GM12878 (cell line): ENCODE measurements around the gene FAM3B. TPM values are rescaled to one million over a fixed set of nuclear protein-coding genes. Genes with fewer than 3 reads are reported as not detected.

Experiments
- ATAC-seq: fragments of 200-7000 bp; cut with Tn5 transposase; 3 replicates; pipeline ENCODE4 v1.9.1; 2020; ENCODE audit warnings: mild to moderate bottlenecking, moderate library complexity
- BruUV-seq: library from RNA; stranded (reverse); fragments of 400-500 nt; replicated peaks from 2 replicates; lab custom pipeline; 2021; lab: Mats Ljungman, UMichigan
- CTCF ChIA-PET: fragments of 300-600 bp; sonication (Branson Sonifier 250); formaldehyde crosslinking; extraction: SDS; loops from one replicate; lab custom pipeline; 2021; ENCODE audit warnings: inconsistent platforms; lab: Yijun Ruan, JAX
- POLR2A ChIA-PET: fragments of 350-600 bp; formaldehyde crosslinking; extraction: SDS; loops from one replicate; lab custom pipeline; 2021; ENCODE audit warnings: inconsistent platforms; lab: Charles Lee
- RAD21 ChIA-PET: fragments of 300-600 bp; sonication (Branson Sonifier 250); formaldehyde crosslinking; loops from one replicate; lab custom pipeline; 2023; ENCODE audit warnings: antibody characterized with exemption; ENCODE audit not compliant: unreplicated experiment; lab: Charles Lee
- SMC1A ChIA-PET: fragments of 300-600 bp; sonication (Branson Sonifier 250); formaldehyde crosslinking; loops from one replicate; lab custom pipeline; 2023; ENCODE audit not compliant: unreplicated experiment, uncharacterized antibody; lab: Charles Lee
- DNase-seq: peaks from one replicate; pipeline ENCODE4 v3.0.0-alpha.2; 2011; ENCODE audit warnings: low read depth, low spot score
- FAIRE-seq: peaks from 3 replicates; lab custom pipeline; 2011; peaks lifted over from hg19 to GRCh38; lab: Jason Lieb, UNC
- H2AFZ ChIP-seq: 2 replicates; pipeline ENCODE4 v1.6.0; 2011; ENCODE audit warnings: low read depth, low read length, control low read depth; ENCODE audit not compliant: control insufficient read depth
- H3K27ac ChIP-seq: 2 replicates; pipeline ENCODE4 v1.5.1; 2011; ENCODE audit warnings: control low read depth; ENCODE audit not compliant: control insufficient read depth, insufficient read depth
- H3K27me3 ChIP-seq, 2 experiments: replicated peaks in 1 of 2; 2 replicates each; pipeline versions ENCODE4 v1.6.0 to v1.6.1; 2011; ENCODE audit warnings: low read length in 1 of 2; ENCODE audit not compliant: control insufficient read depth in 2 of 2, insufficient read depth in 2 of 2
- H3K36me3 ChIP-seq, 2 experiments: 2 replicates each; pipeline ENCODE4 v1.5.1; 2011; ENCODE audit warnings: low read length in 1 of 2; ENCODE audit not compliant: control insufficient read depth in 2 of 2, insufficient read depth in 2 of 2
- H3K4me1 ChIP-seq: 2 replicates; pipeline ENCODE4 v1.6.1; 2011; ENCODE audit warnings: mild to moderate bottlenecking, low read length, moderate library complexity, mixed read lengths; ENCODE audit not compliant: control insufficient read depth, insufficient read depth
- H3K4me2 ChIP-seq: 2 replicates; pipeline ENCODE4 v1.6.0; 2011; ENCODE audit warnings: control low read depth; ENCODE audit not compliant: control insufficient read depth, insufficient read depth
- H3K4me3 ChIP-seq: fragments of 200-600 bp; sonication (generic); 2 replicates; pipeline ENCODE4 v1.5.1; 2016
- H3K79me2 ChIP-seq: 2 replicates; pipeline ENCODE4 v1.6.0; 2011; ENCODE audit warnings: low read length; ENCODE audit not compliant: control insufficient read depth, insufficient read depth
- H3K9ac ChIP-seq: 2 replicates; pipeline ENCODE4 v1.8.0; 2011; ENCODE audit warnings: low read length, control low read depth, mixed read lengths; ENCODE audit not compliant: control insufficient read depth, insufficient read depth
- H3K9me3 ChIP-seq: replicated peaks from 3 replicates; pipeline ENCODE4 v1.5.1; 2011; ENCODE audit warnings: mild to moderate bottlenecking, low read length; ENCODE audit not compliant: control insufficient read depth, insufficient read depth
- H4K20me1 ChIP-seq: 2 replicates; pipeline ENCODE4 v1.6.0; 2011; ENCODE audit not compliant: control insufficient read depth, insufficient read depth
- CEBPB ChIP-seq, 2 experiments: fragments of 150-350 bp in 1 of 2; IDR thresholded peaks; 2 replicates each; pipeline ENCODE4 v1.6.1; 2012 to 2014; ENCODE audit warnings: low read depth in 2 of 2, low read length in 2 of 2, borderline replicate concordance in 1 of 2, inconsistent platforms in 1 of 2
- EED ChIP-seq: sonication (generic); IDR thresholded peaks from 2 replicates; pipeline ENCODE4 v1.6.1; 2016; ENCODE audit warnings: antibody characterized with exemption, low read depth
- EZH2 ChIP-seq: IDR thresholded peaks from 2 replicates; pipeline ENCODE4 v1.6.1; 2012; ENCODE audit warnings: low read depth, mild to moderate bottlenecking, control low read depth, inconsistent platforms, low read length, borderline replicate concordance; ENCODE audit not compliant: control insufficient read depth
- IKZF1 ChIP-seq: fragments of 450-650 bp; conservative IDR thresholded peaks from 2 replicates; pipeline ENCODE4 v1.6.1; 2017; ENCODE audit warnings: antibody characterized with exemption, mild to moderate bottlenecking
- IRF5 ChIP-seq: fragments of 450-650 bp; IDR thresholded peaks from 2 replicates; pipeline ENCODE4 v1.6.1; 2017; ENCODE audit warnings: borderline replicate concordance
- MXI1 ChIP-seq: fragments of 150-350 bp; IDR thresholded peaks from 2 replicates; pipeline ENCODE4 v1.6.1; 2011; ENCODE audit warnings: low read depth, mild to moderate bottlenecking, inconsistent platforms, low read length, improper control_type of control experiment
- RELA ChIP-seq: fragments of 450-650 bp; IDR thresholded peaks from 2 replicates; pipeline ENCODE4 v1.8.0; 2014; ENCODE audit warnings: borderline replicate concordance; ENCODE audit not compliant: partially characterized antibody
- SREBF2 ChIP-seq: IDR thresholded peaks from 2 replicates; pipeline ENCODE4 v1.6.1; 2012; ENCODE audit warnings: mild to moderate bottlenecking, low read length
- ZNF24 ChIP-seq: fragments of 450-650 bp; IDR thresholded peaks from 2 replicates; pipeline ENCODE4 v1.6.1; 2017; ENCODE audit warnings: antibody characterized with exemption, mild to moderate bottlenecking
- WGBS: methylation state at CpG from one replicate; pipeline ENCODE4 v1.1.6; 2016; ENCODE audit warnings: low lambda C conversion rate; ENCODE audit not compliant: insufficient replicate concordance, insufficient coverage; ENCODE audit errors: missing lambda C conversion rate; 5-methylcytosine and 5-hydroxymethylcytosine counted together
- in situ Hi-C: fragments of 300-500 bp; cut with MboI; formaldehyde crosslinking; loops from 9 replicates; pipeline ENCODE4 v1.14.3; 2018; ENCODE audit warnings: mixed read lengths
- intact Hi-C: fragments of 100-400 bp; cut with micrococcal nuclease; formaldehyde crosslinking; loops from one replicate; pipeline ENCODE4 v1.14.2; 2022; ENCODE audit not compliant: unreplicated experiment
- polyA plus RNA-seq, 11 experiments: library from polyadenylated mRNA; depleted of rRNA in 4 of 11; unstranded in 6 of 11; stranded (reverse) in 5 of 11; fragments of >200 nt; fragmentation: Nextera tagmentation in 4 of 11; fragmentation: Illumina TruSeq in 1 of 11; extraction: Ambion mirVana in 4 of 11; extraction: Trizol in 1 of 11; gene quantifications; 1 replicate in 1 of 11; 2 replicates in 10 of 11; pipeline versions ENCODE4 v1.2.1 to v1.2.3, GENCODE V29; 2011 to 2016; ENCODE audit warnings: inconsistent platforms in 2 of 11, missing spikeins in 2 of 11, low read depth in 1 of 11
- total RNA-seq, 4 experiments: library from RNA; depleted of rRNA in 3 of 4; stranded (reverse); fragments of >200 nt in 3 of 4; fragmentation: Illumina TruSeq in 1 of 4; extraction: Trizol in 1 of 4; gene quantifications; 2 replicates each; pipeline versions ENCODE4 v1.2.1 to v1.2.3, GENCODE V29; 2013 to 2021

The FAM3B gene
- total and polyA plus RNA-seq, 10 of the 15 experiments (the other 5 are each of a cell fraction or from before 2014, with no cell fraction given) = 0.12 TPM; not detected in 9

GRCh38 chr21:41393876-41394465 is 77.4 kb downstream of the FAM3B start:
- intact Hi-C loops = no loop called here
- no peaks in the 10 kb centered on the region for H3K27me3 ChIP-seq
- no peak overlapping the region for H3K9ac ChIP-seq
- no peak for TF ChIP-seq EZH2
- TF ChIP-seq ZNF24 = no peak
- no peak for TF ChIP-seq MXI1
- TF ChIP-seq EED = no peak
- TF ChIP-seq IRF5 = no peak
- TF ChIP-seq RELA = no peak
- no peak for TF ChIP-seq CEBPB (IDR thresholded peaks at IDR 0.05; ENCODE audit: borderline replicate concordance in 1 of 2, low read depth in 2 of 2, low read length in 2 of 2)
- no peak for TF ChIP-seq SREBF2
- no peak for TF ChIP-seq IKZF1
- TF ChIP-seq, all 136 proteins: peak for 0
- H2AFZ ChIP-seq = no peak overlapping the region
- H3K9me3 ChIP-seq = no peaks in the 10 kb centered on the region
- RAD21 ChIA-PET = no interaction called here
- H3K27ac ChIP-seq = no peak overlapping the region
- CTCF ChIA-PET = no interaction called here
- BruUV-seq = no TSS peak
- H3K4me2 ChIP-seq = no peak overlapping the region
- FAIRE-seq (no peak), DNase-seq (no peak), ATAC-seq (no peak)
- H4K20me1 ChIP-seq = no peaks in the 10 kb centered on the region
- H3K4me3 ChIP-seq = no peak overlapping the region
- POLR2A ChIA-PET = no interaction called here
- no peaks in the 10 kb centered on the region for H3K79me2 ChIP-seq
- SMC1A ChIA-PET = no interaction called here
- peaks cover 6 to 28% of the 10 kb centered on the region in 2 experiments; a peak in 3 of 4 replicates for H3K36me3 ChIP-seq
- in situ Hi-C loops = no loop called here
- 95% methylated on average over 8 of the region's 8 CpGs for WGBS
- no peaks in the 10 kb centered on the region; the same call in 1 of the 2 replicates for H3K4me1 ChIP-seq
